LNCAP (cell line): ENCODE data around the gene TMOD1.

Experiments used
- TF ChIP-seq, protein P1 (sequence below): fragments of 450-650 bp; IDR thresholded peaks from 2 replicates; pipeline ENCODE4 v1.5.1; 2017; ENCODE audit warnings: mild to moderate bottlenecking

Gene TMOD1

DNA sequence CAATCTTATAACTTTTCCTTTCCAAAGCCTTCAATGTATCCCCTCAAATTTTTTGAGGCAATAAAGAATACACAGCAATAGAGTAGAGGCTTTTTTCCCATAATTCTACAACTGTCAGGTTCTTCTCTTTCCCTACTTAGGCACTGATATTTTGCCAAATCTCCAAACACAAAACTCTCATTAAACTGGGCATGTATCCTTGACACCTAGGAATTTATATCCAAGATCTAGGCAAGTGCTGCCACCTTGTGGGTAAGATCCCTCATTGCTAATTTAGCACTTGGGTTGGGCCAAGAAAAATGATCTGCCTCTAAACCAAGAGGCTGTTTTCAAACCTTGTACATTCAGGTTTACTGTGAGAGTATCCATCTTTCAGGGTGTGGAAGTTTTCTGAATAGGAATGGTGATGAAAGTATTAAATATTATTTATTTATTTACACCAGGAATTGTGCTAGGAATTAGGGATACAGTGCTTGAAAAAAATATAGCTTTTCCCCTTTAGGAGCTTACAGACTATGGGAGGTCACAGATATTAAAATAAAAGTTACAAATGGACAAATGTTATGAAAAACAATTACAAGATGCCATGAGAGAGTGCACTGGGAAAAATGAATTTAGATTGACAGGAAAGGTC, 114.1 kb downstream of the TMOD1 start:
- TF ChIP-seq, protein P1, sequence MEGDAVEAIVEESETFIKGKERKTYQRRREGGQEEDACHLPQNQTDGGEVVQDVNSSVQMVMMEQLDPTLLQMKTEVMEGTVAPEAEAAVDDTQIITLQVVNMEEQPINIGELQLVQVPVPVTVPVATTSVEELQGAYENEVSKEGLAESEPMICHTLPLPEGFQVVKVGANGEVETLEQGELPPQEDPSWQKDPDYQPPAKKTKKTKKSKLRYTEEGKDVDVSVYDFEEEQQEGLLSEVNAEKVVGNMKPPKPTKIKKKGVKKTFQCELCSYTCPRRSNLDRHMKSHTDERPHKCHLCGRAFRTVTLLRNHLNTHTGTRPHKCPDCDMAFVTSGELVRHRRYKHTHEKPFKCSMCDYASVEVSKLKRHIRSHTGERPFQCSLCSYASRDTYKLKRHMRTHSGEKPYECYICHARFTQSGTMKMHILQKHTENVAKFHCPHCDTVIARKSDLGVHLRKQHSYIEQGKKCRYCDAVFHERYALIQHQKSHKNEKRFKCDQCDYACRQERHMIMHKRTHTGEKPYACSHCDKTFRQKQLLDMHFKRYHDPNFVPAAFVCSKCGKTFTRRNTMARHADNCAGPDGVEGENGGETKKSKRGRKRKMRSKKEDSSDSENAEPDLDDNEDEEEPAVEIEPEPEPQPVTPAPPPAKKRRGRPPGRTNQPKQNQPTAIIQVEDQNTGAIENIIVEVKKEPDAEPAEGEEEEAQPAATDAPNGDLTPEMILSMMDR, result peak; percentile 83

- TF ChIP-seq, protein P1, result no peak
These were observed 116.5 kb downstream of the TMOD1 start for GRCh38 chr9:97617939-97618416.

DNA sequence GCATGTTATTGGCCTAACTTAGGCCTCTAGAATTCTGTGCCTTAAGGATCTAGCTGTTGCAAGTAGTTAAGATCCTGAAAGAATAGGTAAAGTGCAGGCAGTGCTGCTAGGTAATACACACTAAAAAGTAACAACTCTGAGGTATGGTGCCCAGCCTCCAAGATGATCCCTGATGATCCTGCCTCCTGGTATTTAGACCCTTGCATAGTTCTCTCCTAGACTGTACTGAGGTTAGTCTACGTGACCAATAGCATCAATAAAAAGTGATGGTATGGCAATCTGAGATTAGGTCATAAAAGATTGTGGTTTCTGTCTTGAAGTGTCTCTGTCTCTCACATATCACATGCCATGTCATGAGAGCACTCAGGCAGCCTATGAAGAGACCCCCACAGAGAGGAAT, 122.5 kb downstream of the TMOD1 start:
- TF ChIP-seq, protein P1, result no peak

- TF ChIP-seq, protein P1, result no peak
These were observed 124.2 kb downstream of the TMOD1 start for GRCh38 chr9:97625620-97626019.

DNA sequence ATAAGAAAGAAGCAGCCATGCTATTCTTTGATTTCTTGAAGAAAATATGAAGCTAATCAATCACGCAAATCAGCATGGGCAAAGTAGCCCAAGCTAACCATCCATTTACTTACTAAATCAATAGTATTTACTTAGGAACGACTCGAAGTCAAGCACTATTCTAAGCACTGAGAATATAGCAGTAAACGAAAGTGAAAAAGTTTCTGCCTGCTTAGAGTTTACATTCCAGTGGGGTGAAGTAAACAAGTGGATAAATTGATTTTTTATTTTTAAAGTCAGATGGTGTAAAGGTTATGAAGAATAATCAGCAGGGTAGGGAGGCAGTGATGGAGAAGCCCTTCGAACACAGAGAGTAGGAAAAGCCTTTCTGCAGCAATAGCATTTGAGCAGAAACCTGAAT, 126.2 kb downstream of the TMOD1 start:
- TF ChIP-seq, protein P1, result no peak

- TF ChIP-seq, protein P1, result no peak
These were observed 127.2 kb downstream of the TMOD1 start for GRCh38 chr9:97628668-97629067.

GRCh38 chr9:97629156-97629555, 127.7 kb downstream of the TMOD1 start:
- TF ChIP-seq, protein P1, result no peak

DNA sequence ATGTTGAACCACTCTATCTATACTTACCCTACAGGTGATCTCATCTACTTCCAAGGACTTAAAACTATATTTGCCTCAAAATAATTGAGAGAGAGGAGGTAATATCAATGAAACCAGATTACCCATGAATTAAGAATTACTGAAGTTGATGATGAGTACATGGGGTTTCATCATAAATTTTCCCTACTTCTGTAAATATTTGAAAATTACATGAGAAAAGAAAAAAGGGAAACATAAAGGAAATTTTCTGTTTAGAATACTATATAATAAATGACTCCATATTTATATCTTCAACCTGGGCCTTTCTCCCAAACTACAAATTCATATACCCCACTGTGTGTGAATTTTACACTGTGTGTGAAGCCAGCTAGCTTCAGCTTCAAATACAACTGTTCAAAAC, 129.1 kb downstream of the TMOD1 start:
- TF ChIP-seq, protein P1, result no peak
